Tibial artery (tissue), 4 donors: ENCODE data around the gene ITLN2.
"Not testable (repeated sequence)": the region's sequence is repeated elsewhere in the genome, so short reads cannot be mapped to it uniquely, and the experiment has no call there.

Experiments
- DNase-seq, 2 donors: peaks; one replicate each; pipeline ENCODE4 v3.0.0-alpha.2; 2019
- H3K27ac ChIP-seq, 2 donors: fragments of 200-600 bp; sonication (generic) in 1 of 2; 1 replicate in 1 of 2; 2 replicates in 1 of 2; pipeline ENCODE4 v1.5.1; 2018 to 2019; ENCODE audit warnings: mild to moderate bottlenecking in 1 of 2
- H3K27me3 ChIP-seq, 2 donors: fragments of 200-600 bp; sonication (generic) in 1 of 2; one replicate each; pipeline versions ENCODE4 v1.5.1 to v1.6.0; 2016 to 2019
- H3K36me3 ChIP-seq, 3 donors: fragments of 200-600 bp; sonication (generic) in 2 of 3; one replicate each; pipeline ENCODE4 v1.5.1; 2016 to 2019; ENCODE audit warnings: mild to moderate bottlenecking in 2 of 3
- H3K4me1 ChIP-seq, 4 donors: fragments of 200-600 bp; sonication (generic) in 2 of 4; 1 replicate in 3 of 4; 2 replicates in 1 of 4; pipeline ENCODE4 v1.5.1; 2016 to 2019
- H3K4me3 ChIP-seq, 2 donors: fragments of 200-600 bp; sonication (generic) in 1 of 2; 1 replicate in 1 of 2; 2 replicates in 1 of 2; pipeline ENCODE4 v1.5.1; 2018 to 2019; ENCODE audit warnings: mild to moderate bottlenecking in 2 of 2
- H3K9me3 ChIP-seq, 3 donors: fragments of 200-600 bp; sonication (generic) in 1 of 3; one replicate each; pipeline ENCODE4 v1.5.1; 2016 to 2019
- CTCF ChIP-seq, 2 experiments: fragments of 200-600 bp in 1 of 2; fragments of 450-650 bp in 1 of 2; IDR thresholded peaks; one replicate each; pipeline ENCODE4 v1.5.1; 2017 to 2019; ENCODE audit warnings: antibody characterized with exemption in 2 of 2, mild to moderate bottlenecking in 1 of 2, moderate library complexity in 1 of 2
- intact Hi-C: fragments of 100-400 bp; cut with DNase I; formaldehyde crosslinking; loops from one replicate; pipeline ENCODE4 v1.15.0; 2023; ENCODE audit warnings: low total_unique reads

Gene ITLN2

GRCh38 chr1:160907976-160908375 is 46.6 kb downstream of the ITLN2 start:
- no peak for TF ChIP-seq CTCF (IDR thresholded peaks at IDR 0.05)
- H3K27me3 ChIP-seq: no peaks in the 10 kb centered on the region
- DNase-seq: peak in 1 of 2 donors; percentile 28
- H3K36me3 ChIP-seq: no peaks in the 10 kb centered on the region
- intact Hi-C loops: no loop called here
- H3K4me1 ChIP-seq: peaks cover 0 to 14% (median 0%) of the 10 kb centered on the region in 4 donors
- no peaks in the 10 kb centered on the region for H3K9me3 ChIP-seq
- H3K27ac ChIP-seq: no peak overlapping the region
- no peak overlapping the region for H3K4me3 ChIP-seq

- no peak overlapping the region for H3K4me3 ChIP-seq
- no peaks in the 10 kb centered on the region for H3K27me3 ChIP-seq
- H3K4me1 ChIP-seq: peaks cover 0 to 8% (median 0%) of the 10 kb centered on the region in 4 donors
- DNase-seq: no peak
- H3K9me3 ChIP-seq: no peaks in the 10 kb centered on the region
- H3K36me3 ChIP-seq: no peaks in the 10 kb centered on the region
- H3K27ac ChIP-seq: peak overlapping the region in 1 of 2 donors; percentile 14
- intact Hi-C loops: no loop called here
- TF ChIP-seq CTCF (IDR thresholded peaks at IDR 0.05): no peak
Observed at GRCh38 chr1:160905617-160905989, 49.0 kb downstream of the ITLN2 start.

GRCh38 chr1:160904783-160905616 is 49.6 kb downstream of the ITLN2 start:
- intact Hi-C loops: no loop called here
- Histone ChIP-seq H3K9me3 (no peaks in the 10 kb centered on the region), H3K36me3 (no peaks in the 10 kb centered on the region), H3K27ac (peak overlapping the region in 1 of 2 donors; percentile 14), H3K4me3 (no peak overlapping the region), H3K27me3 (no peaks in the 10 kb centered on the region), H3K4me1 (peaks cover 0 to 8% (median 0%) of the 10 kb centered on the region in 4 donors)
- DNase-seq: no peak
- TF ChIP-seq CTCF (IDR thresholded peaks at IDR 0.05): no peak

GRCh38 chr1:160902251-160902650 is 52.4 kb downstream of the ITLN2 start:
- H3K4me1 ChIP-seq, H3K27ac ChIP-seq, intact Hi-C loops, H3K4me3 ChIP-seq, H3K9me3 ChIP-seq, H3K27me3 ChIP-seq, DNase-seq, H3K36me3 ChIP-seq: not testable (repeated sequence)

GRCh38 chr1:160901768-160902167 is 52.8 kb downstream of the ITLN2 start:
- H3K9me3 ChIP-seq: no peaks in the 10 kb centered on the region
- H3K36me3 ChIP-seq: no peaks in the 10 kb centered on the region
- no peaks in the 10 kb centered on the region for H3K27me3 ChIP-seq
- no peak for TF ChIP-seq CTCF (IDR thresholded peaks at IDR 0.05)
- DNase-seq: no peak
- H3K4me1 ChIP-seq: no peaks in the 10 kb centered on the region
- intact Hi-C loops: no loop called here
- no peak overlapping the region for H3K27ac ChIP-seq
- no peak overlapping the region for H3K4me3 ChIP-seq

GRCh38 chr1:160900683-160901082 is 53.9 kb downstream of the ITLN2 start:
- H3K27me3 ChIP-seq, H3K27ac ChIP-seq, intact Hi-C loops, H3K36me3 ChIP-seq, H3K4me3 ChIP-seq, H3K4me1 ChIP-seq, H3K9me3 ChIP-seq, DNase-seq: not testable (repeated sequence)
